ENCODE data around the gene SMARCC2. TPM values are rescaled to one million over a fixed set of nuclear protein-coding genes. Genes with fewer than 3 reads are reported as not detected.
"Not testable (repeated sequence)": the region's sequence is repeated elsewhere in the genome, so short reads cannot be mapped to it uniquely, and the experiment has no call there.

The SMARCC2 gene
- total and polyA plus RNA-seq, 9 of the 15 experiments (the other 6 are each of a cell fraction or from before 2014, with no cell fraction given), result 11.9 to 86.0 (median 36.6) TPM

DNA sequence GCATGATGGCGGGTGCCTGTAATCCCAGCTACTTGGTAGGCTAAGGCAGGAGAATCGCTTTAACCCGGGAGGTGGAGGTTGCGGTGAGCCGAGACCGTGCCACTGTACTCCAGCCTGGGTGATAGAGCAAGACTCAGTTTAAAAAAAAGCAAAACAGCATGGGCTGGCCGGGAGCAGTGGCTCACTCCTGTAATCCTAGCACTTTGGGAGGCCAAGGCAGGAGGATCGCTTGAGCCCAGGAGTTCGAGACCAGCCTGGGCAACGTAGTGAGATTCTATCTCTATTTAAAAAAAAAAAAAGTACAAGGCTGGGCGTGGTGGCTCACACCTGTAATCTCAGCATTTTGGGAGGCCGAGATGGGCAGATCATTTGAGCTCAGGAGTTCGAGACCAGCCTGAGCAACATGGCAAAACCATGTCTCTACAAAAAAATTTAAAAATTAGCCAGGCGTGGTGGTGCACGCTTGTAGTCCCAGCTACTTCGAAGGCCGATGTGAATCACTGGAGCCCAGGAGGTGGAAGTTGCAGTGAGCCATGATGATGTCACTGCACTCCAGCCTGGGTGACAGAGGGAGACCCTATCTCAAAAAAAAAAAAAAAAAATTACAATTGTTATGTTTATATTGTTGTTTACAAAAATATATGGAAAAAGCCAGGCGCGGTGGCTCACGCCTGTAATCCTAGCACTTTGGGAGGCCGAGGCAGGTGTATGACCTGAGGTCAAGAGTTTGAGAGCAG, 32.7 kb downstream of the SMARCC2 start:
- POLR2A ChIA-PET, result interaction anchor here (1.3 to 3.2 kb wide), 2 partner anchors 29 to 39 kb away, joined by 7 to 16 read pairs; partner anchors contain the start of genes ESYT1 and ZC3H10

More for the DNA sequence above, 32.7 kb downstream of the SMARCC2 start:
- H3K9me3 ChIP-seq (replicated peaks; ENCODE audit: control insufficient read depth, insufficient read depth, low read depth, low read length); BruUV-seq (replicated peaks); H3K9me1 ChIP-seq (ENCODE audit: control insufficient read depth, insufficient read depth, low read length); H3K4me3 ChIP-seq; FAIRE-seq; ATAC-seq; H3K27me3 ChIP-seq (ENCODE audit: control insufficient read depth in 2 of 2, insufficient read depth in 2 of 2, low read length in 2 of 2); in situ Hi-C loops (cut with MboI); DNase-seq (ENCODE audit: extremely low read depth in 1 of 4, low spot score in 3 of 4); H2AFZ ChIP-seq (ENCODE audit: low read depth, low read length): not testable (repeated sequence)
- 92% methylated on average over 19 of the region's 21 CpGs for WGBS (ENCODE audit: insufficient coverage, low coverage, missing lambda C conversion rate)
- H3K9ac ChIP-seq (ENCODE audit: insufficient read depth in 1 of 2, low read depth in 2 of 2, low read length in 2 of 2), result peak overlapping the region; percentile 80 to 91
- intact Hi-C loops (cut with micrococcal nuclease), result loop anchor here (5.0 kb wide), 1 partner anchor 39 kb away; the partner anchor contains the start of genes RPL41 and ZC3H10
- peaks cover 59% of the 10 kb centered on the region for H3K79me2 ChIP-seq (ENCODE audit: control insufficient read depth, insufficient read depth, low read length)
- H3K4me2 ChIP-seq (ENCODE audit: insufficient read depth, low read length), result peak overlapping the region; percentile 80
- peaks cover 27% of the 10 kb centered on the region; the same call in 1 of the 2 replicates for H4K20me1 ChIP-seq (replicated peaks; ENCODE audit: control insufficient read depth, insufficient read depth, low read length)
- CTCF ChIA-PET (ENCODE audit: low intra/inter-chr PET ratio), result interaction anchor here (1.2 kb wide), 1 partner anchor 67 kb away, joined by 3 read pairs; the partner anchor contains the start of gene NABP2
- H3K36me3 ChIP-seq (ENCODE audit: control insufficient read depth, insufficient read depth, low read length), result peaks cover 41% of the 10 kb centered on the region
- peak overlapping the region; percentile 98; the same call in 1 of the 3 replicates for H3K27ac ChIP-seq (ENCODE audit: extremely low read depth, low read depth, low read length)
- peaks cover 43 to 53% of the 10 kb centered on the region in 2 experiments; a peak in 4 of 5 replicates for H3K4me1 ChIP-seq (replicated peaks in 1 of 2; ENCODE audit: control insufficient read depth in 2 of 2, insufficient read depth in 2 of 2, low read length in 2 of 2)
- TF ChIP-seq, protein P1, sequence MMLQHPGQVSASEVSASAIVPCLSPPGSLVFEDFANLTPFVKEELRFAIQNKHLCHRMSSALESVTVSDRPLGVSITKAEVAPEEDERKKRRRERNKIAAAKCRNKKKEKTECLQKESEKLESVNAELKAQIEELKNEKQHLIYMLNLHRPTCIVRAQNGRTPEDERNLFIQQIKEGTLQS (IDR thresholded peaks at IDR 0.05), result peak; percentile 63
- TF ChIP-seq, protein P1 (CRISPR knock-in tag; conservative IDR thresholded peaks at IDR 0.05), result not testable (repeated sequence)
- TF ChIP-seq KAT7 (CRISPR knock-in tag; IDR thresholded peaks at IDR 0.05; ENCODE audit: borderline replicate concordance) (peak; percentile 2; the same call in 1 of the 2 replicates), ZNF121 (CRISPR knock-in tag; conservative IDR thresholded peaks at IDR 0.05) (peak; percentile 72), DPF2 (IDR thresholded peaks at IDR 0.05) (0 out of 2 replicates have a peak, but pooled peaks have one; percentile 6)

Data from K562 (cell line).